Amniotic epithelial cell (primary cell): Measurements from ENCODE around the gene KCNG1.
A peak's percentile ranks its signal among the peaks of the same experiment; 100 is the strongest.
"Not testable (repeated sequence)": the region's sequence is repeated elsewhere in the genome, so short reads cannot be mapped to it uniquely, and the experiment has no call there.

Experiments used
- DNase-seq: peaks from one replicate; pipeline ENCODE4 v3.0.0-alpha.2; 2010; ENCODE audit warnings: low read depth

KCNG1 gene

GRCh38 chr20:50987493-50988210 is 35.3 kb downstream of the KCNG1 start:
- DNase-seq, result peak; percentile 81

- DNase-seq, result no peak
These were observed 39.6 kb downstream of the KCNG1 start for GRCh38 chr20:50983321-50983720.

- DNase-seq, result peak; percentile 21
These were observed 40.5 kb downstream of the KCNG1 start for GRCh38 chr20:50982363-50982762.

GRCh38 chr20:50981714-50982048 is 41.2 kb downstream of the KCNG1 start:
- DNase-seq, result no peak

- DNase-seq, result peak; percentile 47
These were observed 41.8 kb downstream of the KCNG1 start for GRCh38 chr20:50980851-50981713.

- peak; percentile 99 for DNase-seq
These were observed 42.7 kb downstream of the KCNG1 start for GRCh38 chr20:50980071-50980681.

GRCh38 chr20:50978533-50978932 is 44.4 kb downstream of the KCNG1 start:
- DNase-seq, result not testable (repeated sequence)

- DNase-seq, result no peak
These were observed 45.6 kb downstream of the KCNG1 start for GRCh38 chr20:50977066-50978021.

GRCh38 chr20:50975701-50976330 is 47.1 kb downstream of the KCNG1 start:
- no peak for DNase-seq

GRCh38 chr20:50969912-50970311 is 53.0 kb downstream of the KCNG1 start:
- no peak for DNase-seq

- no peak for DNase-seq
These were observed 53.5 kb downstream of the KCNG1 start for GRCh38 chr20:50969435-50969834.

- DNase-seq, result no peak
These were observed 54.6 kb downstream of the KCNG1 start for GRCh38 chr20:50968289-50968688.

- no peak for DNase-seq
These were observed 55.3 kb downstream of the KCNG1 start for GRCh38 chr20:50967586-50967985.

- no peak for DNase-seq
These were observed 63.3 kb downstream of the KCNG1 start for GRCh38 chr20:50959543-50960126.

GRCh38 chr20:50958615-50959542 is 64.0 kb downstream of the KCNG1 start, which contains the start of gene MOCS3:
Gene MOCS3, plus strand, starts transcription at chr20:50958818. Its CDS starts 25 bp downstream, at chr20:50958843.
- peak; percentile 93 for DNase-seq

GRCh38 chr20:50957798-50958614 is 64.9 kb downstream of the KCNG1 start, which contains the start of gene DPM1:
Gene DPM1, minus strand, starts transcription at chr20:50958532. Its CDS starts 9 bp downstream, at chr20:50958523.
- peak; percentile 35 for DNase-seq

GRCh38 chr20:50957276-50957675 is 65.6 kb downstream of the KCNG1 start:
- DNase-seq, result peak; percentile 41

GRCh38 chr20:50953821-50954220 is 69.1 kb downstream of the KCNG1 start:
- no peak for DNase-seq
